NCI-H460 (cell line): Measurements from ENCODE around the gene ATP2B3. TPM values are rescaled to one million over a fixed set of nuclear protein-coding genes. Genes with fewer than 3 reads are reported as not detected.
"Not testable (repeated sequence)": the region's sequence is repeated elsewhere in the genome, so short reads cannot be mapped to it uniquely, and the experiment has no call there.

Source experiments
- DNase-seq: peaks from one replicate; pipeline ENCODE4 v3.0.0-alpha.2; 2016; ENCODE audit warnings: low read depth; ENCODE audit errors: extremely low read depth
- total RNA-seq: library from RNA; depleted of rRNA; stranded (reverse); fragments of >200 nt; shearing (Covaris generic); gene quantifications from 2 replicates; pipeline ENCODE4 v1.2.3, GENCODE V29; 2014

ATP2B3 gene
- total RNA-seq, 1 experiment from 2014 or later: not detected

- DNase-seq: no peak
These were observed 74.8 kb downstream of the ATP2B3 start for GRCh38 chrX:153592091-153592833.

- no peak for DNase-seq
These were observed 75.7 kb downstream of the ATP2B3 start for GRCh38 chrX:153592966-153593688.

GRCh38 chrX:153593811-153594500 is 76.5 kb downstream of the ATP2B3 start:
- no peak for DNase-seq

- no peak for DNase-seq
These were observed 77.9 kb downstream of the ATP2B3 start for GRCh38 chrX:153595387-153595786.

GRCh38 chrX:153595859-153596857 is 78.7 kb downstream of the ATP2B3 start:
- DNase-seq: no peak

GRCh38 chrX:153596981-153597750 is 79.7 kb downstream of the ATP2B3 start:
- DNase-seq: no peak

- DNase-seq: no peak
These were observed 81.2 kb downstream of the ATP2B3 start, which contains the start of gene CCNQ for GRCh38 chrX:153598541-153599191. Gene CCNQ, minus strand, starts transcription at chrX:153599139. Its CDS starts 66 bp downstream, at chrX:153599073.

GRCh38 chrX:153599192-153600031 is 82.0 kb downstream of the ATP2B3 start:
- DNase-seq: peak; percentile 87

GRCh38 chrX:153600032-153600373 is 82.6 kb downstream of the ATP2B3 start:
- no peak for DNase-seq

- DNase-seq: no peak
These were observed 83.5 kb downstream of the ATP2B3 start for GRCh38 chrX:153600921-153601320.

- no peak for DNase-seq
These were observed 84.2 kb downstream of the ATP2B3 start for GRCh38 chrX:153601511-153602110.

GRCh38 chrX:153602601-153603000 is 85.2 kb downstream of the ATP2B3 start:
- no peak for DNase-seq

GRCh38 chrX:153603131-153603656 is 85.8 kb downstream of the ATP2B3 start:
- DNase-seq: no peak

- DNase-seq: not testable (repeated sequence)
These were observed 87.4 kb downstream of the ATP2B3 start for GRCh38 chrX:153604666-153605380.

- DNase-seq: no peak
These were observed 89.1 kb downstream of the ATP2B3 start for GRCh38 chrX:153606503-153606902.

GRCh38 chrX:153608376-153608775 is 90.9 kb downstream of the ATP2B3 start:
- DNase-seq: no peak

- DNase-seq: no peak
These were observed 91.4 kb downstream of the ATP2B3 start for GRCh38 chrX:153608806-153609205.
